NCI-H2196 treated with DMSO at 0.1 percent for 48 hours (cell line): ENCODE measurements around the gene DLGAP5.

Experiments
- DNase-seq: peaks from one replicate; lab custom pipeline; 2025; ENCODE audit not compliant: unreplicated experiment; lab: John Stamatoyannopoulos, UW

DLGAP5 gene

DNA sequence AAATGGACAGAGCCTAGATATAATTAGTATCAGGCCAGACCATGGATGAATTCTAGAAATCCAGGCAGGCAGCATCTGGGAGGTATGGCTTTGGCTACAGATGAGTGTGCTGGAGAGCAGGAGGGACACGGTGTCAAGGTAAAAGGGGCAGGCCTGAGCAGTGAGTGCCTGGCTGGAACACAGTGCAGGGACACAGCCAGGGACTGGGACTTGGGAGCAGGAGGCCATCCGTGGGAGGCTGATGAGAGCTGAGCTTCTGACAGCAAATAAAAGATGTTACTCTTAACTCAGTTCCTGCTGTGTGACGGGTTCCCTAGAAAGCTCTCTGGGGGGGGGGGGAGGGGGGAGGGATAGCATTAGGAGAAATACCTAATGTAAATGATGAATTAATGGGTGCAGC is 75.9 kb downstream of the DLGAP5 start:
- no peak for DNase-seq

DNA sequence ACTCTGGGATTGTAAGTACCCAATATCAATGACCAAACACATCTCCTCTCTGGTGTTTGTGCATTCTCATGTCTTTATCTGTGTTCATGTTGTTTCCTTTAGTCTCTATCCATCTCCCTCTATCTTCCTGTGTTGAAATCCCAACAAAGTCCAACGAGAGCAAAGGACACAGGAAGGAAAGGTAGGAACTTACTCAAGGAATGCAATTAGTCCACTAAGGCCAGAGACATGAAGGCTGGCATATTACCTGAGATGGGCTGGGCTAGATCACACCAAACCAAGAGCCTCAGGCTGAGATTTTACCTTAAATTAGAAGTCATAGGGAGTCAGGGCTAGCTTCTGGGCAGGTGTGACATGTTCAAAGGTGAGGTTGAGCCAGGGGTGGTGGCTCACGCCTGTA is 76.7 kb downstream of the DLGAP5 start:
- DNase-seq = no peak

GRCh38 chr14:55111122-55111708 is 80.2 kb downstream of the DLGAP5 start:
- no peak for DNase-seq

DNA sequence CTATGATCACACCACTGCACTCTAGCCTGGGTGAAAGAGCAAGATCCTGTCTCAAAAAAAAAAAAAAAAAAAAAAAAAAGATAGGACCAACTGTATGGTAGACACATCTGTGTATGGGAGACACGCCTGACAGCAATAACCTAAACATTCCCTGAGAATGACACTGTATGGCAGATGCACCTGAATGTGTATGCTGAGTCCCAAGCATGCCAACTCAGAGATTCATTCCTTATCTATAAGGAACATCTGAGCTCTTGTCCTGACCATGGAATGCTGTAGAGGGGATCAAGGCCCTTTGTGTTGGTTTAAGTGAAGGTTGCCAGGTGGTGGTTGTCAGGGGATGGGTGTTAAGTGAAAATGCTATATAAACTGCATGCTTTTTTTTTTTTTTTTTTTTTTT is 81.5 kb downstream of the DLGAP5 start:
- DNase-seq = no peak

GRCh38 chr14:55107766-55108554 is 83.4 kb downstream of the DLGAP5 start:
- no peak for DNase-seq

GRCh38 chr14:55105991-55106390 is 85.4 kb downstream of the DLGAP5 start:
- no peak for DNase-seq

- DNase-seq = no peak
These were observed 87.1 kb downstream of the DLGAP5 start for GRCh38 chr14:55103971-55104954.

- DNase-seq = peak; percentile 57
These were observed 88.3 kb downstream of the DLGAP5 start for GRCh38 chr14:55103005-55103640.

- peak; percentile 93 for DNase-seq
These were observed 89.2 kb downstream of the DLGAP5 start for GRCh38 chr14:55102141-55102621.

DNA sequence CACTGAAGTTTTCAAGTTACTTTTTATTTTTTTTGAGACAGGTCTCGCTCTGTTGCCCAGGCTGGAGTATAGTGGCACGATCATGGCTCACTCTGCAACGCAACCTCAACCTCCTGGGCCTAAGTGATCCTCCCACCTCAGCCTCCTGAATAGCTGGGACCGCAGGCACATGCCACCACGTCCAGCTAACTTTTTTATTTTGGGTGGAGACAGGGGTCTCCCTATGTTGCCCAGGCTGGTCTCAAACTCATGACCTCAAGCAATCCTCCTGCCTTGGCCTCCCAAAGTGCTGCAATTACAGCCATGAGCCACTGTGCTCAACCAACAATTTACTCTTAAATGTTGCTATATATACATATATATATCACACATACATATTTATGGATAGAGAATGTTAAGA is 89.7 kb downstream of the DLGAP5 start:
- DNase-seq = no peak

GRCh38 chr14:55099756-55100155 is 91.6 kb downstream of the DLGAP5 start:
- DNase-seq = no peak

GRCh38 chr14:55098561-55098898 is 92.9 kb downstream of the DLGAP5 start:
- no peak for DNase-seq
